ENCODE measurements around the gene OR1D5.

GRCh38 chr17:3033248-3033640 is 30.2 kb downstream of the OR1D5 start:
- TF ChIP-seq CTCF (IDR thresholded peaks at IDR 0.05) (no peak), USF2 (IDR thresholded peaks at IDR 0.05; ENCODE audit: borderline replicate concordance, low read depth, low read length) (no peak), REST (IDR thresholded peaks at IDR 0.05; ENCODE audit: low read depth, low read length) (no peak), EP300 (IDR thresholded peaks at IDR 0.05; ENCODE audit: borderline replicate concordance in 1 of 2, low read depth in 1 of 2, low read length in 1 of 2) (no peak), RFX5 (IDR thresholded peaks at IDR 0.05; ENCODE audit: low read length) (no peak), GABPA (IDR thresholded peaks at IDR 0.05; ENCODE audit: low read depth) (no peak), RXRA (IDR thresholded peaks at IDR 0.05; ENCODE audit: borderline replicate concordance, low read depth) (no peak), TAF1 (IDR thresholded peaks at IDR 0.05; ENCODE audit: borderline replicate concordance, low read depth, low read length) (no peak), SIN3A (IDR thresholded peaks at IDR 0.05; ENCODE audit: borderline replicate concordance, low read depth, low read length) (no peak)

All from SK-N-SH (cell line).